ENCODE results near the gene TMEM238L.

- TF ChIP-seq YY1 (IDR thresholded peaks at IDR 0.05; ENCODE audit: low read depth, low read length) = no peak
- TF ChIP-seq CTCF (IDR thresholded peaks at IDR 0.05; ENCODE audit: control extremely low read depth in 1 of 3, insufficient read depth in 1 of 3, low read depth in 1 of 3, low read length in 3 of 3) = no peak
- no peak for TF ChIP-seq POLR2A (IDR thresholded peaks at IDR 0.05; ENCODE audit: control extremely low read depth in 1 of 2, low read depth in 2 of 2, low read length in 2 of 2)
- TF ChIP-seq CEBPB (IDR thresholded peaks at IDR 0.05; ENCODE audit: low read depth, low read length) = no peak
- no peak for TF ChIP-seq GABPA (IDR thresholded peaks at IDR 0.05; ENCODE audit: borderline replicate concordance, insufficient read depth, low read length)
Measured at GRCh38 chr17:10805911-10806310, 2.0 kb upstream of the TMEM238L start.
